C4-2B (cell line): Measurements from ENCODE around the gene CHRDL2.

Source experiments
- H3K27ac ChIP-seq: fragments of 450-650 bp; 2 replicates; pipeline ENCODE4 v1.5.1; 2017
- CTCF ChIP-seq: fragments of 450-650 bp; conservative IDR thresholded peaks from 2 replicates; pipeline ENCODE4 v1.5.1; 2017; ENCODE audit warnings: mild to moderate bottlenecking
- ZFX ChIP-seq: fragments of 450-650 bp; IDR thresholded peaks from 2 replicates; pipeline ENCODE4 v1.6.1; 2017

The CHRDL2 gene

GRCh38 chr11:74730571-74731260 is 510 bp downstream of the CHRDL2 start:
- no peak overlapping the region for H3K27ac ChIP-seq
- TF ChIP-seq ZFX: no peak
- no peak for TF ChIP-seq CTCF

GRCh38 chr11:74729397-74729796 is 1.8 kb downstream of the CHRDL2 start:
- H3K27ac ChIP-seq: no peak overlapping the region
- TF ChIP-seq ZFX (no peak), CTCF (no peak)

GRCh38 chr11:74726547-74727182 is 4.6 kb downstream of the CHRDL2 start:
- H3K27ac ChIP-seq: no peak overlapping the region

GRCh38 chr11:74725701-74726100 is 5.5 kb downstream of the CHRDL2 start:
- no peak for TF ChIP-seq ZFX
- TF ChIP-seq CTCF: no peak
- H3K27ac ChIP-seq: no peak overlapping the region

More at GRCh38 chr11:74726547-74727182, 4.6 kb downstream of the CHRDL2 start:
- TF ChIP-seq ZFX (no peak), CTCF (peak; percentile 95)

GRCh38 chr11:74723511-74723910 is 7.7 kb downstream of the CHRDL2 start:
- TF ChIP-seq ZFX (no peak), CTCF (no peak)
- H3K27ac ChIP-seq: no peak overlapping the region

GRCh38 chr11:74721479-74721835 is 9.8 kb downstream of the CHRDL2 start:
- no peak for TF ChIP-seq CTCF
- no peak overlapping the region for H3K27ac ChIP-seq

GRCh38 chr11:74720596-74721478 is 10.4 kb downstream of the CHRDL2 start:
- TF ChIP-seq ZFX (no peak), CTCF (no peak)
- no peak overlapping the region for H3K27ac ChIP-seq
